TTC549 (cell line): ENCODE data around the gene PDCD4.
"Not testable (repeated sequence)": the region's sequence is repeated elsewhere in the genome, so short reads cannot be mapped to it uniquely, and the experiment has no call there.

Source experiments
- FAIRE-seq: peaks from 2 replicates; lab custom pipeline; 2012; peaks lifted over from hg19 to GRCh38; lab: Jason Lieb, UNC

The PDCD4 gene

DNA sequence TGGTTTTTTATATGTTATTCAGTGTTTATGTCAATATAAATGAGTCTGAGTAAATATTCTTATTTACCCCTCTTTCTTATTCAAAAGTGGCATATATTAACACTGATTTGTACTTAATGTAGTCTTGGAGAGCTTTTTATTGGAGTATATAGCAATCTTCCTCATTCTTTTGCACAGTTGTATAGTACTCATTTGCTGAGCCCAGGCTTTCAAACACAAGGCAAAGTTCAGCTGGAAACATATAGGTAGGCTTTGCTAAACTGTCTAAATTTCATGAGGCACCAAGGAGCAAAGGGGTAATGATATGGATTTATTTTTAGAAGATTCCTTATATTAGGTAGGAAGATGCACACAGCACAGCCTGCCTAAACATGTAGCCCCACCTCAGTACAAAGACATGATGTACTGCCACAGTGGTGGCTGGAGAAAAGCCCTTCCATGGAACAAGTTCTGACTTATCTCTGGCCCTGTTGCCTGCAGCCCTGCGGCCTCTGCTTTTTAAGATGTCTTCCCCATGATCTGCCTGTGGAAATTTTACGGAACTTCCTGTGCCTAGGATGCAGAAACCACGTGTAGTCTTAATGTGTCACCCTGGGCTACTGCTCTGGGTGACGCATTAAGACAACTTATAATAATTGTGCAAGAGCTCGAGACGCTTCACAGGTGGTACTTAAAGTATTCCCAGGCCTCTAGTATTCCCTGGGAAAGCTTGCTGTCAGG, 9.6 kb upstream of the PDCD4 start:
- FAIRE-seq = no peak

DNA sequence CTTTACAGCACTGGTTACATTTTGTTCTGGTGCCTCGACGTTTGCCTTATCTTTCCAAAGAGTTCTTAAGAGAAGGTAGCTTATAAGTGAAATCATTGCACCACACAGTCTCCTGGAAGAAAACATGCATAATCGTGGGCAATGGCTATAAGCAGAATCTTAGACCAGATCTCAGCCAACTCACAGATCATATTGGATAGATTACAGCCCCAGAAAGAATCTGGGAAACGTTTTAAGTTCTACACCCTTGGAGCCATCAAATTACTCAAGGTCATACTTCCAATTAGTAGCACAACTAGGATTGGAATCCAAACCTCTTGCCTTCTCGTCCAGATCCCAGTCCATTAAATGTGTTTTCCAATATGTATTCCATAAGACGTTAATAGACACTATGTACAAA, 8.8 kb upstream of the PDCD4 start:
- no peak for FAIRE-seq

DNA sequence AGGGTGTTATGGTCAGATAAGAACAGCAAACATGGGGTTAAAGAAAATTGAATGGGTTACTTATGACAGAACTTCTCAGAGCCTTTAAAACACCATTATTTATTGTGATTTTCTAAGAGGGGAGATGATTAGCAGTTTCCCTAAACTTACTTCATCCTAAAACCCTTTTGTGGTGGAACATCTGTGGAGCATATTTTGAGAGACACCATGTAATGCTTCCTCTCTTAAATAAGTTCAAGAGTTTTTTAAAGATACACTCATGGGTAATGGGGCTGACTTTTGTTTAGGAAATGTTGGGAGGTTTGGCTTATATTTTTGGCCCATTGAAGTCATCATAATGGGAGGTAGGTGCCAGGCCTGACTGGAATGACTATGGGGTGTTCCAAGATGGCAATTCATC, 8.4 kb upstream of the PDCD4 start:
- FAIRE-seq = no peak

DNA sequence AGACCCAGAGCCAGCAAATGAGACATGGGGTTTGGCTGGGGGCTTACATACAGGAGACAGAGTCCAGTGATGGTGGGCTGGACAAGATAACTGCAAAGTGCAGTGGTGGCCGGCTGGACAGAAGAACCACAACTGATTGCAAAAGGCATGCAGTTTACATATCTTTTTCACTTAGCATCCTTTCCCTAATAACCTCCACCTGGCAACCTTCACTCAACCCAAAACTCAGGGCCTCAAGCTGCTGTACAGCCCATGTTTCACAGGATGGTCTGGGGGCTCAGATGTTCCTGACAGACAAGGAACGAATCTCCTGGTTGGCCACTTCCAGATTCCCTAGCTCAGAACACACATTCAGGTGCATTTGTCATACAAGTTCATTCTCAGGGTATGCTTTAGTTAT, 7.8 kb upstream of the PDCD4 start:
- FAIRE-seq = no peak

- no peak for FAIRE-seq
Observed at GRCh38 chr10:110864662-110865140, 7.0 kb upstream of the PDCD4 start.

DNA sequence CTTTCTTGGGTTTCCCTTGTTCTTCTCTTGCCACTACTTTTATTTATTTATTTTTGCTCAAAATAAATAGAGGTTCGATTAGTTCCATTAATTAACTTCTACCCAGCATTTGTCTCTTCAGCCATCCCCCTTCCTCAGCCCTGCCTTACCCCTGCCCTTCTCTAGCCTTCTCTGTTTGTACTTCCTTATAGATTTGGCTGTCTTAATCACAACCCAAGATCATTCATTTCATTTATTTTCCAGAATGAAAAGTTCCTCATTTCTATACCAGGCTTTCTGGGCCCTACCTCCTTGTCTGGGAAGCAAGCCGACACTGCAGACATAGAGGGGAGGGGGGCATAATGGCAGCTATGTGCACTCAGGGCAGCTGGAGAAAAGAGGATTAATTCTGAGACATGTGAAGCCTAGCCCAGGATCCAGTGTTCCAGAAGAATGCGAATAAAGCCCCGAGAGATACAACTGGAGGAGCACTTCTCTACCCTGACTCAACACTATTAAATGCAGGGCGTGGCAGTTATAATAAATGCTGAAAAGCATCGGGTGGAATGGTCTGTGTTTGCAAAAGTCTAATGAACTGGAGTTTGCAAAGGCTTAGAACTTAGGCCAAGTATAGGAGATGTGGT, 6.4 kb upstream of the PDCD4 start:
- no peak for FAIRE-seq

DNA sequence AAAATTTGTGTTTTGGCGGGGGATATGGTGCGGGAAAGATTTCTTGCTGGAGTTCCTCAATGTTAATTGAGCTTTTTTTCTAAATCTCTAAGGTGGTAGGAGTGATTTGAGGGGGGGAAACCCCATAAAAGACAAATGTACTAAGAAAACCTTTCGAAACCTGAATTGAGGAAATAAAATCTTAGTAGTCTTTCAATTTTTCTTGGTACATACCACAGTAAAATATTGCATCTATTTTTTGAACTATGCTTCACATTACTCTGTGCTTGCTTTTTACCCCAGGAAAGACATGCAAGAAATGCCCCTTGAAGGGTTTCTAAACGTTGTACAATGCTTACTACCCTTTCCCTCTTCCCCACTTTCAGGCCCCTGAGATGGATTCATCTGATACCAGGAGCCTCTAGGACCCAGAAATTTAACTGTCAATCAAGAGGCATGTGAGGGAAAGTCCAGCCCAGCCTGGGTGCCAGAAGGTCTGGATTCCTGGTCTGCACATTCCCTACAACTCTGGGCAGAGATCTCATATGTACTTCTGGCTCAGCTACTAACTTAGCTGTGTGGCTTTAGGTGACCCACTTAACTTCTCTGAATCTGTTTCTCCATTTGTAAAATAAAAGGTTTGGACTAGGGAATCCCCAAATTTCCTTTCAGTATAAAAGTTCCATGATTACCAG, 5.8 kb upstream of the PDCD4 start:
- FAIRE-seq = no peak

DNA sequence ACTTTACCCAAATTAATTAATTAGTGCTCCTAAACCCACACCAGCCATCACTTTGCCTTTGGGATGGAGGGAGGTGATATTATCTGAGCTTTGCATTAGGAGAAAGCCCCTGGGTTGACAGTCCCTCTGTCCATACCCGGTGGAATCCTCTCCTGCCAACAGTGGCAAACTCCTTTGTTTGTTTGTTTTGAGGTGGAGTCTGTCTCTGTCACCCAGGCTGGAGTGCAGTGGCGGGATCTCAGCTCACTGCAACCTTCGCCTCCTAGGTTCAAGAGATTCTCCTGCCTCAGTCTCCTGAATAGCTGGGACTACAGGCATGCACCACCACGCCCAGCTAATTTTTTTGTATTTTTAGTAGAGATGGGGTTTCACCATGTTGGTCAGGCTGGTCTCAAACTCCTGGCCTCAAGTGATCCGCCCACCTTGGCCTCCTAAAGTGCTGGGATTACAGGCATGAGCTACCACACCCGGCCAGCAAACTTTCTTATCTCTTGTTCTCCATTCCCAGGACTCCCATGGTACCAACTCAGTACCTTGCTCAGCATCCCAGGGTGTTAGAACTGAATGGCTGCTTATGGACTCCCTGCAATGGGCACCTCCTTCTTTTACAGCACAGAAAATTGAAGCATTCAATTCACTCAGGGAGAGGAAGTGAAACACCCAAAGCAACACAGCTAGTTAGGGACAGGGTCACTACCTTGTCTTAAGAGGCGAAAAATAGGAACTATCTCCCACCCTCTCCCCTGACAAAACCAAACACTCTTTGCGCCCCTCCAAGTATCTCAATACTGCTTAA, 4.5 kb upstream of the PDCD4 start:
- FAIRE-seq = not testable (repeated sequence)

- no peak for FAIRE-seq
Observed at GRCh38 chr10:110867807-110868465, 3.8 kb upstream of the PDCD4 start.

- no peak for FAIRE-seq
Observed at GRCh38 chr10:110868981-110869380, 2.7 kb upstream of the PDCD4 start.

GRCh38 chr10:110870823-110871297, 868 bp upstream of the PDCD4 start:
- FAIRE-seq = no peak

- FAIRE-seq = no peak
Observed at GRCh38 chr10:110872145-110872983, 636 bp downstream of the PDCD4 start.

- peak; percentile 19 for FAIRE-seq
Observed at GRCh38 chr10:110872984-110873923, 1.5 kb downstream of the PDCD4 start.

DNA sequence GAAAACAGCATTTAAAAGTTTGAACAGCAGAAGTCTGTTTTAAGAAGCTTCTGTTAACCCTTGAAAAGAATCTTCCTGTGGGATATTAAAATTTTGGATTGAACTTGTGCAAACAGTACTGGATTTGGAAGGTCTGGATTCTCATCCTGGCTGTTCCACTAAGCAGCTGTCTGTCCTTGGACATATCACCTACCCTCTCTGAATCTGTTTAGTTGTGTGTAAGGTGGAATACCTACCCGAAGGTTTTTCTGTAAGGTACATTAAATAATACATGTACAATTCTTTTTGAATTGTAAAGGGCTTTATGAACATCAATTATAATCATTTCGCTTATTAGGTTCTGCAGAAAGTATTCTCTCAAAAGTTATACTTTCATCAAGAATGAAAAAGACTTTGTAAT, 2.2 kb downstream of the PDCD4 start:
- FAIRE-seq = no peak

DNA sequence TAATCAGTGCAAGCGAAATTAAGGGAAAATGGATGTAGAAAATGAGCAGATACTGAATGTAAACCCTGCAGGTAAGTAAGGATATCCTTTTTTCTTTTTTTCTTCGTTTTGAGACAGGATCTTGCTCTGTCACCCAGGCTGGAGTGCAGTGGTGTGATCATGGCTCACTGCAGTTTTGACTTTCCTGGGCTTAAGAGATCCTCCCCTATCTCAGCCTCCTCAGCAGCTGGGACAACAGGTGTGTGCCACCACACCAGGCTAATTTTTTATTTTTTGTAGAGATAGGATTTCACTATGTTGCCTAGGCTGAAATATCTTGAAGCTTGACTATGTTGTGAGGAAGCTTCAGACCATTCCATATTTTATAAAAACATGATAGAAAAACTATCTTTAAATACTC, 4.3 kb downstream of the PDCD4 start:
- no peak for FAIRE-seq

GRCh38 chr10:110876788-110877187, 5.1 kb downstream of the PDCD4 start:
- peak; percentile 32 for FAIRE-seq

- no peak for FAIRE-seq
Observed at GRCh38 chr10:110880012-110880411, 8.3 kb downstream of the PDCD4 start.

- no peak for FAIRE-seq
Observed at GRCh38 chr10:110881247-110881646, 9.5 kb downstream of the PDCD4 start.

DNA sequence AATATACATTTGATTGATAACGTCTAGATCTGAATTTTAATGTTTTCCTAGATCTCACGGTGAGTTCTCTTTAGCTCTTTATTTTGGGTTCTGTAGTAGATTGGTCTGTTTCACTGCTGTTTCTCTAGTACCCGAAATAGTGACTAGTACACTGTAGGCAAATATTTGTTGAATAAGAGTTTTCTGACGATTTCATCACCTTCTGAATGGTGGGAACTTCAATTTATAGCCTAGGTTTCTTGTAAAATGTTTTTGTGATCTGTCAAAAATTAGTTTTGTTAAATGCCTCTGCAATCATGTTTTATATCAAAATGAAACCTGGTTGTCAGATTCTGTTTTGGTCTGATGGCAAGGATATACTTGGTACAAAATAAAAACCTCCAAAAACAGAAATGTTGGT, 10.2 kb downstream of the PDCD4 start:
- FAIRE-seq = no peak

DNA sequence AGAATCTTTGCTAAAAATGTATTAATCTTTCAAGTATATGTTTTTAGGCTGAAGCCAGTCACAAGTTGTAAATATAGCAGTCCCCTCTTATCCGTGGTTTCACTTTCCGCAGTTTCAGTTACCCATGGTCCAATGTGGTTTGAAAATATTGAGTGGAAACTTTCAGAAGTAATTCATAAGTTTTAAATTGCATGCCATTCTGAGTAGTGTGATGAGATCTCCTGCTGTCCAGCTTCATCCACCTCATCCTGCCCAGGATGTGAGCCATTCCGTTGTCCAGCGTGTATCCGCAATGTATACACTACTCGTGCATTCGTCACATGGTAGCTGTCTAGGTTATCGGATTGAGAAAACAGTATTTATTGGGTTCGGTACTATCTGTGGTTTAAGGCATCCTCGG, 12.2 kb downstream of the PDCD4 start:
- FAIRE-seq = no peak
